ENCODE results near the gene DMPK.

Gene DMPK

GRCh38 chr19:45747513-45747912 lies 34.8 kb downstream of the DMPK start:
- no peak for DNase-seq (ENCODE audit: low spot score)
- in situ Hi-C loops (cut with MboI; ENCODE audit: low pct_unique_long_range_greater_than_20kb, low sequenced_read_pairs, unreplicated experiment), result no loop called here
- no peak for TF ChIP-seq CTCF (IDR thresholded peaks at IDR 0.05; ENCODE audit: extremely low read depth, insufficient read depth, missing control alignments)

DNA sequence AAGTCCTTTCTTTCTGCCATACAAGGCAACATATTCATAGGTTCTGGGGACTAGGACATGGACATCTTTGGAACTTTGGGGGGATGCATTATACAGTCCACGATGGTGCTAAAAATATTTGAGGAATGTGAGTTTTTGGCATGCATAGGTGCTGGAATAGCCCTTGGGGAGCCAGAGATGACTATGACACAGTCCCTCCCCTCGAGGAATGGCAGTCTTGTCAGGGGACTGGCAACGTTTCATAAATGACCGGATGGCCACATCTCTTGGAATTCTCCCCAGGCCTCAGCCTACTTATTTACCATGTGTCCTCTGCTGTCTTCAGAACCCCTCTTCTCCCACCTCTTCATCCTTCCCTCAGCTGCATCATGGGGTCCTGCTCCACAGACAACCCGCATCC lies 35.4 kb downstream of the DMPK start:
- no peak for DNase-seq (ENCODE audit: low spot score)
- in situ Hi-C loops (cut with MboI; ENCODE audit: low pct_unique_long_range_greater_than_20kb, low sequenced_read_pairs, unreplicated experiment), result no loop called here
- no peak for TF ChIP-seq CTCF (IDR thresholded peaks at IDR 0.05; ENCODE audit: extremely low read depth, insufficient read depth, missing control alignments)

DNA sequence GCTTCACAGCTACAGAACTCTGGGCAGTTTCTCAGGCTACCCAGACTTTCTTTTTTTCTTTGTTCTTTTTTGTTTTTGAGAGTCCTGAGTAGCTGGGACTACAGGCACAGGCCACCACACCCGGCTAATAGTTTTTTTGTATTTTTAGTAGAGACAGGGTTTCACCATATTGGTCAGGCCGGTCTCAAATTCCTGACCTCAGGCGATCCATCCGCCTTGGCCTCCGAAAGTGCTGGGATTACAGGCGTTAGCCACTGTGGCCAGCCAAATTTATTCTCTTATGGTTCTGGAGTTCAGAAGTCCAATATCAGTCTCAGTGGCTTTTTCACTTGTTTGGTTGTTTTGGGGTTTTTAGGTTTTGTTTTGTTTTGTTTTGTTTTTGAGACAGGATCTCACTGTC lies 36.7 kb downstream of the DMPK start:
- in situ Hi-C loops (cut with MboI; ENCODE audit: low pct_unique_long_range_greater_than_20kb, low sequenced_read_pairs, unreplicated experiment), result no loop called here
- DNase-seq (ENCODE audit: low spot score), result no peak
- no peak for TF ChIP-seq CTCF (IDR thresholded peaks at IDR 0.05; ENCODE audit: extremely low read depth, insufficient read depth, missing control alignments)

GRCh38 chr19:45742969-45743368 lies 39.3 kb downstream of the DMPK start:
- no peak for DNase-seq (ENCODE audit: low spot score)
- no peak for TF ChIP-seq CTCF (IDR thresholded peaks at IDR 0.05; ENCODE audit: extremely low read depth, insufficient read depth, missing control alignments)
- in situ Hi-C loops (cut with MboI; ENCODE audit: low pct_unique_long_range_greater_than_20kb, low sequenced_read_pairs, unreplicated experiment), result no loop called here

DNA sequence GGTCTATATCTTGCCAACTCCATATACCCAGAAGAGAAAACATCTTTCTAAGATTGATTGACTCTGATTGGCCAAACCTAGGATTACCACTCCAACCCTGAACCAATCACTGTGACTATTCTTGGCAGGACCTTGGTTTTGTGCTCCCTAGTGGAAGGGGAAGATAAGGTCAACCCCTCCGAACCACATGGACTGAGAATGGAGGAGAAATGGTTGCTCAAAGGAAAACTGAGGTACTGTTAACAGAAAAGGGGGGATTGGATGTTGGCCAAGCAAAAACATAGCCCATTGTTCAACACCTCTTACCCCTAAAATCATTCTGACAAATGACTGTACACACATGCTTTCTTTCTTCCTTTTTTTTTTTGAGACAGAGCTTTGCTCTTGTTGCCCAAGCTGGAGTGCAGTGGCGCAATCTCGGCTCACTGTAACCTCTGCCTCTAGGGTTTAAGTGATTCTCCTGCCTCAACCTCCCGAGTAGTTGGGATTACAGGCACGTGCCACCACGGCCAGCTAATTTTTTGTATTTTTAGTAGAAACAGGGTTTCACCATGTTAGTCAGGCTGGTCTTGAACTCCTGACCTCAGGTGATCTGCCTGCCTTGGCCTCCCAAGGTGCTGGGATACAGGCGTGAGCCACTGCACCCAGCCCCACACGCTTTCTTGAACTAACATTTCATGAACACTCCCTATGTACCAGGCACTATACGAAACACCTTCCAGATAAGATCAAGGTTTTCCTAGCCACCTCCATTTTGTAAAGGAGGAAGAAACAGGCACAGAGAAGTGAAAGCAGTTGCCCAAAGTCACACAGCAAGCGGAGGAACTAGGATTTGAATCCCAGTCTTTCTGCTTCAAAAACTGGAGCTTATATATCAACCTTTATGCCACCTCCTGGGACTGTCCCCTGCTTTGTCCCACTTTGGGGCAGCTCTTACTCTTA lies 42.5 kb downstream of the DMPK start:
- in situ Hi-C loops (cut with MboI; ENCODE audit: low pct_unique_long_range_greater_than_20kb, low sequenced_read_pairs, unreplicated experiment), result no loop called here
- DNase-seq (ENCODE audit: low spot score), result no peak
- TF ChIP-seq CTCF (IDR thresholded peaks at IDR 0.05; ENCODE audit: extremely low read depth, insufficient read depth, missing control alignments), result peak; percentile 3

GRCh38 chr19:45733160-45733810 lies 49.0 kb downstream of the DMPK start, which contains the start of gene MEIOSIN:
Gene MEIOSIN, plus strand, starts transcription at chr19:45733439. Its CDS starts 1,938 bp downstream, at chr19:45735377.
- DNase-seq (ENCODE audit: low spot score), result no peak
- no peak for TF ChIP-seq CTCF (IDR thresholded peaks at IDR 0.05; ENCODE audit: extremely low read depth, insufficient read depth, missing control alignments)
- in situ Hi-C loops (cut with MboI; ENCODE audit: low pct_unique_long_range_greater_than_20kb, low sequenced_read_pairs, unreplicated experiment), result no loop called here
